ENCODE measurements around the gene ANKS6. TPM values are rescaled to one million over a fixed set of nuclear protein-coding genes. Genes with fewer than 3 reads are reported as not detected.

Gene ANKS6
- total RNA-seq, 1 donor, result 12.7 TPM

DNA sequence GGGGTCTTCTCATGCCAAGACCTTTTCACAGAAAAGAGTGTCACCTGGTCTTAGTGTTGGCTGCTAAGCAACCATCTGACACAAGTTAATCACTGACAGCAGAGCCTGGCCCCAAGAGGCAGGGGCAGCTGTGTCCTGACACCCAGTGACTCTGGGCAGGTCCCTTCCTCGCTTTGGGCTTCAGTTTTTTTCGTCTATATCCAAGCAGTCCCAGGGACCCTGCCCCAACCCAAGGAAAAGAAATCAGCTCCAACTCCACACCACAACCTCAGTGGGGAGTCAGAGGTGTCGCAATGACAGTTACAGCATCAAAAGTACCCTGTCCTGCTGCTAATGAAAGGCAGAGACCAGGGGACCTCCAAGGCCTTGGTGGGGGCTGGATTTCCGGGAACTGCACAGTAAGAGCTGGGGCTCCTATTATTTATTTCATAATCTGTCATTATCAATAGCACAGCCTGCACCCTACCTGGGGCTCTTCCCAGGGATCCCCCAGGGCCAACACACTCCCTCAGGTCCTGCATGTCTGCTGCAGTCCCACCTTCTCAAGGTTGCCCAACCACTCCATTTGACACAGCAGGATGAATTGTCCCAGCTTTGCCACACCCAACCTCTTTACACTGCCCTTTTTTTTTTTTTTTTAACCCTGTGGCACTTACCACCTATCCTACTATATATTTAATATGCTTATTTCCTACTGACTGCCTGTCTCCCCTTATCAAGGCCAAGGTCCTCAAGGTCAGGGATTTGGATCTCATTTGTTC is 9.4 kb downstream of the ANKS6 start:
- TF ChIP-seq, protein P1, sequence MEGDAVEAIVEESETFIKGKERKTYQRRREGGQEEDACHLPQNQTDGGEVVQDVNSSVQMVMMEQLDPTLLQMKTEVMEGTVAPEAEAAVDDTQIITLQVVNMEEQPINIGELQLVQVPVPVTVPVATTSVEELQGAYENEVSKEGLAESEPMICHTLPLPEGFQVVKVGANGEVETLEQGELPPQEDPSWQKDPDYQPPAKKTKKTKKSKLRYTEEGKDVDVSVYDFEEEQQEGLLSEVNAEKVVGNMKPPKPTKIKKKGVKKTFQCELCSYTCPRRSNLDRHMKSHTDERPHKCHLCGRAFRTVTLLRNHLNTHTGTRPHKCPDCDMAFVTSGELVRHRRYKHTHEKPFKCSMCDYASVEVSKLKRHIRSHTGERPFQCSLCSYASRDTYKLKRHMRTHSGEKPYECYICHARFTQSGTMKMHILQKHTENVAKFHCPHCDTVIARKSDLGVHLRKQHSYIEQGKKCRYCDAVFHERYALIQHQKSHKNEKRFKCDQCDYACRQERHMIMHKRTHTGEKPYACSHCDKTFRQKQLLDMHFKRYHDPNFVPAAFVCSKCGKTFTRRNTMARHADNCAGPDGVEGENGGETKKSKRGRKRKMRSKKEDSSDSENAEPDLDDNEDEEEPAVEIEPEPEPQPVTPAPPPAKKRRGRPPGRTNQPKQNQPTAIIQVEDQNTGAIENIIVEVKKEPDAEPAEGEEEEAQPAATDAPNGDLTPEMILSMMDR (IDR thresholded peaks at IDR 0.05; ENCODE audit: insufficient read depth, low read length), result no peak

DNA sequence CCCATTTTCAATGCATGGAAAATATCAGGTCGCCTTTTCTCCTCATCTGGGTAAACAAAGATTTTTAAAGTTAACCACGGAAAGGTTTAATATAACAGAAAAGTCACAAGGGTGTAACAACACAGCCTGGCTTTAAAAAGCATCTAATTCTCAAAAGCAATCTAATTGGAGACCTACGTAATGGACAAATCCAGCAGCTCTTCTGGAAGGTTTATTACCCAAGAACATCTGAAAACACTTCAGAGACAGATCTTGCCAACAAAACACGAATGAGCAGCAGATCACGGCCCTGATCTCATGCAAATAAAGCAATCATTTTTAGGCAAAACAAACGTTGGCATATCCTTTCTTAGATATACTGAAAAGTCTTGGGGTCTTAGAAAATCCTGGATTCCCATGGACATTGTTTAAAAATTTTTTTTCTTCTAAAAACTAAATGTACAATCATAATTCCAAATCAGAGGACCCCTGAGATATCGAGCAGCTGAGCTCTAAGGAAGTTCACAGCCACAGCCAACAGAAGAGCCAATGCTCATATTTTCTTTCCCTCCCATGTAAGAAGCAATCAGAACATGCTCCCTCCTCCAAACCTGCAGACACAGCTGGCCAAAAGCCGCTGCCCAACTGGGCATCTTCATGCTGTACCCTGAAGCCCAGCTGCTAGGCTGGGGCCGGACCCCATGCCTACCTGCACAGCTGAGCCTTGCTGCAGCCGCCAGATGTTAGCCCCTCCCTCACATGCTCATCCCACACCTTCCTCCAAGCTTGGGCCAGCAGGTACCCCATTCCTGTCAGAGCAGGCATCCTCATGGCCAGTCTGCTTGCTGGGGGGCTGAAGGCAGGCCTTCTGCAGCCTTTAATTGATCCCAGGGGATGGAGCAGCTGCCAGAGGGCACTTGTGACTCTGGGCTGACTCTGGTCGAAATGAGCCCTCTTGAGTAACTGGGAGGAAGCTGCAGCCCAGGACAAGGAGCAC is 11.2 kb downstream of the ANKS6 start:
- DNase-seq (ENCODE audit: low read depth), result no peak
- no peak overlapping the region for H3K4me3 ChIP-seq (ENCODE audit: low read depth, low read length)
- TF ChIP-seq, protein P1 (IDR thresholded peaks at IDR 0.05; ENCODE audit: insufficient read depth, low read length), result no peak

More for the DNA sequence above, 9.4 kb downstream of the ANKS6 start:
- DNase-seq (ENCODE audit: low read depth), result no peak
- H3K4me3 ChIP-seq (ENCODE audit: low read depth, low read length), result no peak overlapping the region

GRCh38 chr9:98783518-98784226 is 12.7 kb downstream of the ANKS6 start:
- H3K4me3 ChIP-seq (ENCODE audit: low read depth, low read length), result no peak overlapping the region
- TF ChIP-seq, protein P1 (IDR thresholded peaks at IDR 0.05; ENCODE audit: insufficient read depth, low read length), result no peak
- DNase-seq (ENCODE audit: low read depth), result no peak

- TF ChIP-seq, protein P1 (IDR thresholded peaks at IDR 0.05; ENCODE audit: insufficient read depth, low read length), result no peak
- H3K4me3 ChIP-seq (ENCODE audit: low read depth, low read length), result no peak overlapping the region
- no peak for DNase-seq (ENCODE audit: low read depth)
Measured at GRCh38 chr9:98781588-98782383, 14.6 kb downstream of the ANKS6 start.

DNA sequence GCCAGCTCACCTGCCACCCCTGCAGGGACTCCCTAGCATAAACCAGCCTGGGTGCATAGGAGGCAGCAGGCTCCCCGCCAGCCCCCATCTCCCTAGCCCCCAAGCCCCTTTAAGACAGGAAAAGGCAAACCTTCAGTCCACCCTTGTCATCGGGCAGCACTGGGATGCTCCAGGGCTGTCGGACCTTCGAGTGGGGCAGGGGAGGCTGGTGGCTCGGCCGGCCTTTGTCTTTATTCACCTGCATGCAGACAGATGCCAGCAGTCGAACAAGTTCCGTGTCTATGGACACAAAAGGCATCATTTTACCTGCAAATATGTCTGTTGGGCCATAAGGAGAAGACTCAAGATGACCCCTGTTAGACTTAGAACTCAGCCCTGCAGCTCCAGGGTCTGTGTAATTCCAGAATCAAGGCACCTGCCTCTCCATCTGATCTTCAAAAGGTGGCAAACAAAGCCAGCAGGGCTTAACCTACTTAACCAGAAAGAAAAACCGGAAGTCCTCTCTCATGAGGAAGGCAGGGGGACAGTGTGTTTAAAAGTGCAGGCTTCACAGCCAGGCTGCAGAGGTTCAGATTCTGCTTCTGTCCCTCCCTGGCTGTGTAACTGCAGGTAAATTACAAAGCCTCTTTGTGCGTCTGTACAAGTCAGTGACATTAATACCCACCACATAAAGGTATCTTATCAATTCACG is 16.2 kb downstream of the ANKS6 start:
- DNase-seq (ENCODE audit: low read depth), result no peak
- H3K4me3 ChIP-seq (ENCODE audit: low read depth, low read length), result no peak overlapping the region
- TF ChIP-seq, protein P1 (IDR thresholded peaks at IDR 0.05; ENCODE audit: insufficient read depth, low read length), result no peak
